ENCODE measurements around the gene LRTM2. TPM values are rescaled to one million over a fixed set of nuclear protein-coding genes. Genes with fewer than 3 reads are reported as not detected.

LRTM2 gene
- total RNA-seq, 2 experiments from 2014 or later = 0.11 TPM; not detected in 1

DNA sequence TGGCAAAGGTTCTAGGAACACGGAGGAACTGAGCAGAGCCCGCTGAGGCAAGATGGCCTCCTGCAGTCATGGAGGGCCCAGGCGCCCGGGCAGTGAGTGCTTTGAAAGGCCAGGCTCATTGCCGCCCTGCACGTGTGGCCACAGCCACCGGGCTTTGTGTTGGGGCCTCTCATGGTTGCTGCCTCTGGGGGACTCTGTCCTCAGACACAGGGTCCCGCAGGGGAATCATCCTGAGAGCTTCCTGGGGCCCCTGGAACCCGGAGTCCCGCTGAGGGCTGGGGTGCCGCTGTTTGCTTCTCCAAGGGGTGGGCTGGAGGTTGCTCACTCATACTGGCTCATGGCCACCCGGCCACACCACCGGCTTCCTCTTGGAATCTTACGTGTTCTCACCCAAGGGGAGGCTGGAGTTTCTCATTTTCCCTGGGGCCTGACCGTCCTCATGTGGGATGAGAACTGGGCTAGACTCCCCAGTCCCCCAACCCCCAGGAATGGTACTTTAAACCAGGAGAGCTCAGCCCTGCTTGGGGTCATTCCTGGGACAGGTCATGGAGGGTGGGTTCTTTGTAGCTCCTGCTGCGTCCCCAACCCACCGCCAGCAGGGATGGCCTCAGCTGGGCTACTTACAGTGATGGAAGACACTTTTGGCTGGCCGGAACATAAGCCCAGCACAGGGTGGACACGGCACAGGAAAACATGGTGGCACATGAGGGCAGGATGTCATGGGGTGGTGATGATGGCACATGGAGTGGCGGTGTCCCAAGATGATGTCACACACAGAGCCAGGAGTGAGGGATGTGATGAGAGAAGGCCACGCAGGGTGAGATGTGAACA is 21.1 kb upstream of the LRTM2 start:
- Histone ChIP-seq H3K4me1 (ENCODE audit: insufficient read depth, low read length) (peaks cover 23% of the 10 kb centered on the region), H3K9me3 (ENCODE audit: control insufficient read depth in 1 of 2, insufficient read depth in 1 of 2, low read length in 2 of 2) (no peaks in the 10 kb centered on the region), H3K27me3 (ENCODE audit: control insufficient read depth in 1 of 2, insufficient read depth in 2 of 2, low read length in 2 of 2) (no peaks in the 10 kb centered on the region), H3K4me3 (ENCODE audit: low read length) (no peak overlapping the region), H3K36me3 (ENCODE audit: insufficient read depth, low read length) (no peaks in the 10 kb centered on the region), H3K27ac (ENCODE audit: low read depth in 1 of 2, low read length in 2 of 2) (no peak overlapping the region)
- ChIA-PET CTCF (interaction anchor here (1.2 to 5.1 kb wide), 3 partner anchors 141 to 146 kb away, joined by 4 to 122 read pairs (median 15); no protein-coding TSS in a partner anchor), POLR2A (no interaction called here)
- DNase-seq (peak in 1 of 14 experiments; percentile 13), ATAC-seq (ENCODE audit: poor library complexity) (no peak)
- no peaks in the 10 kb centered on the region for H3K36me3 Mint-ChIP-seq (ENCODE audit: low read depth)
- peak overlapping the region; percentile 10 for H3K4me3 Mint-ChIP-seq
- H3K4me1 Mint-ChIP-seq (ENCODE audit: low read depth) = peaks cover 9% of the 10 kb centered on the region
- no peaks in the 10 kb centered on the region for H3K27me3 Mint-ChIP-seq
- TF ChIP-seq, protein P1, sequence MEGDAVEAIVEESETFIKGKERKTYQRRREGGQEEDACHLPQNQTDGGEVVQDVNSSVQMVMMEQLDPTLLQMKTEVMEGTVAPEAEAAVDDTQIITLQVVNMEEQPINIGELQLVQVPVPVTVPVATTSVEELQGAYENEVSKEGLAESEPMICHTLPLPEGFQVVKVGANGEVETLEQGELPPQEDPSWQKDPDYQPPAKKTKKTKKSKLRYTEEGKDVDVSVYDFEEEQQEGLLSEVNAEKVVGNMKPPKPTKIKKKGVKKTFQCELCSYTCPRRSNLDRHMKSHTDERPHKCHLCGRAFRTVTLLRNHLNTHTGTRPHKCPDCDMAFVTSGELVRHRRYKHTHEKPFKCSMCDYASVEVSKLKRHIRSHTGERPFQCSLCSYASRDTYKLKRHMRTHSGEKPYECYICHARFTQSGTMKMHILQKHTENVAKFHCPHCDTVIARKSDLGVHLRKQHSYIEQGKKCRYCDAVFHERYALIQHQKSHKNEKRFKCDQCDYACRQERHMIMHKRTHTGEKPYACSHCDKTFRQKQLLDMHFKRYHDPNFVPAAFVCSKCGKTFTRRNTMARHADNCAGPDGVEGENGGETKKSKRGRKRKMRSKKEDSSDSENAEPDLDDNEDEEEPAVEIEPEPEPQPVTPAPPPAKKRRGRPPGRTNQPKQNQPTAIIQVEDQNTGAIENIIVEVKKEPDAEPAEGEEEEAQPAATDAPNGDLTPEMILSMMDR (IDR thresholded peaks at IDR 0.05) = no peak
- intact Hi-C loops (cut with DNase I, micrococcal nuclease) = loop anchor here (5.0 to 10.0 kb wide), 7 partner anchors 236 to 1953 kb away; partner anchors contain the start of genes CRACR2A (in 1 of the 2) and FKBP4 (in 1 of the 2)
- no peaks in the 10 kb centered on the region for H3K9me3 Mint-ChIP-seq
- H3K27ac Mint-ChIP-seq = no peak overlapping the region

- Mint-ChIP-seq H3K4me3 (peak overlapping the region; percentile 10), H3K4me1 (ENCODE audit: low read depth) (peaks cover 15% of the 10 kb centered on the region), H3K27me3 (no peaks in the 10 kb centered on the region), H3K36me3 (ENCODE audit: low read depth) (no peaks in the 10 kb centered on the region), H3K9me3 (no peaks in the 10 kb centered on the region), H3K27ac (no peak overlapping the region)
- TF ChIP-seq, protein P1 (IDR thresholded peaks at IDR 0.05) = no peak
- ATAC-seq (ENCODE audit: poor library complexity) (no peak), DNase-seq (peak in 1 of 14 experiments; percentile 22)
- Histone ChIP-seq H3K27me3 (ENCODE audit: control insufficient read depth in 1 of 2, insufficient read depth in 2 of 2, low read length in 2 of 2) (no peaks in the 10 kb centered on the region), H3K4me1 (ENCODE audit: insufficient read depth, low read length) (peaks cover 28% of the 10 kb centered on the region), H3K9me3 (ENCODE audit: control insufficient read depth in 1 of 2, insufficient read depth in 1 of 2, low read length in 2 of 2) (no peaks in the 10 kb centered on the region), H3K36me3 (ENCODE audit: insufficient read depth, low read length) (no peaks in the 10 kb centered on the region), H3K27ac (ENCODE audit: low read depth in 1 of 2, low read length in 2 of 2) (no peak overlapping the region), H3K4me3 (ENCODE audit: low read length) (no peak overlapping the region)
- ChIA-PET POLR2A (no interaction called here), CTCF (interaction anchor here (2.8 kb wide), 1 partner anchor 140 kb away, joined by 15 read pairs; no protein-coding TSS in a partner anchor)
- intact Hi-C loops (cut with DNase I, micrococcal nuclease) = loop anchor here (5.0 to 10.0 kb wide), 7 partner anchors 235 to 1952 kb away; partner anchors contain the start of genes CRACR2A (in 1 of the 2) and FKBP4 (in 1 of the 2)
Measured at GRCh38 chr12:1799882-1800400, 20.4 kb upstream of the LRTM2 start.

GRCh38 chr12:1800401-1801302 is 19.7 kb upstream of the LRTM2 start:
- Histone ChIP-seq H3K4me3 (ENCODE audit: low read length) (no peak overlapping the region), H3K9me3 (ENCODE audit: control insufficient read depth in 1 of 2, insufficient read depth in 1 of 2, low read length in 2 of 2) (no peaks in the 10 kb centered on the region), H3K27me3 (ENCODE audit: control insufficient read depth in 1 of 2, insufficient read depth in 2 of 2, low read length in 2 of 2) (no peaks in the 10 kb centered on the region), H3K36me3 (ENCODE audit: insufficient read depth, low read length) (no peaks in the 10 kb centered on the region), H3K27ac (ENCODE audit: low read depth in 1 of 2, low read length in 2 of 2) (no peak overlapping the region), H3K4me1 (ENCODE audit: insufficient read depth, low read length) (peaks cover 30% of the 10 kb centered on the region)
- ATAC-seq (ENCODE audit: poor library complexity) (no peak), DNase-seq (peak in 3 of 14 experiments; percentile 17 to 44 (median 34))
- CTCF ChIA-PET = interaction anchor here (2.8 kb wide), 1 partner anchor 139 kb away, joined by 15 read pairs; no protein-coding TSS in a partner anchor
- H3K4me1 Mint-ChIP-seq (ENCODE audit: low read depth) = peaks cover 14% of the 10 kb centered on the region
- TF ChIP-seq, protein P1 (IDR thresholded peaks at IDR 0.05) = no peak
- POLR2A ChIA-PET = no interaction called here
- H3K27me3 Mint-ChIP-seq = no peaks in the 10 kb centered on the region
- H3K27ac Mint-ChIP-seq = no peak overlapping the region
- intact Hi-C loops (cut with DNase I, micrococcal nuclease) = no loop called here
- no peaks in the 10 kb centered on the region for H3K9me3 Mint-ChIP-seq
- H3K36me3 Mint-ChIP-seq (ENCODE audit: low read depth) = no peaks in the 10 kb centered on the region
- H3K4me3 Mint-ChIP-seq = peak overlapping the region; percentile 60
